Measurements from ENCODE around the gene ARGLU1.

Gene ARGLU1

DNA sequence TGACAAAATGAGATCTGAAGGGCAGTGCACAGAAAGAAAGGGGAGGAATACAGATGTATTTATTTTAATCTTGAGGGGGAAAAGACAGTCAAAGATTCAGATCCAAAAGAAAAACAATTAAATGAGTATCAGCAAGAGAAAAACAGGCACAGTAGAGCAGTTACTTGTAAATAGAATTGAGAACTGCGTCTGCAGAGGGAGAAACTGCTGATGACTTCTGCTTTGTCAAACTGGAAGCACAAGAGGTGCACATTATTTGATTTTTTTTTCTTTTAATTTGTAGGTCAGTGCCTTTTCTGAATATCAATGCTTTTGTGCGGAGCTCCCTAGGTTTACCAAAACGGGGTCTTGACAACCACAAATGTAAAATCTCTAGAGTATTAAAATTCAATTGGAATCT is 69.8 kb downstream of the ARGLU1 start:
- no peak for DNase-seq

DNA sequence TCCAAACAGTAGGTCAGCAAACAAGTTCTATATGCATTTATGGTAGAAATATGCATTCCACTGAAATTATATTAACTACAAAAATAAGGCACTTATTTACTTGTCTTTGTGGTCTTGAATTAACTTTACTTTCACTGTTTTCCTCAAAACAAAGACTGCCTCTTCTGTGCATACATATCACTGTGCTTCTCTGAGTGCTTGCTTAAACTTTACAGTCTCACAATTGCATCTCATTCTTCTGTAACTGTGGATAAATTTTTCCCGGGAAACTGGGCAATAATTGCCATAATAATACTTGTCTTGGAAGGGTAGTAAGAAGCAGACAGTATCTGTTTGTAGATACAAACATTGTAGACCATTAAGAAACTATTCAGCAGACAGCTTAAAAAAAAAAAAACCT is 70.9 kb downstream of the ARGLU1 start:
- DNase-seq, result no peak

DNA sequence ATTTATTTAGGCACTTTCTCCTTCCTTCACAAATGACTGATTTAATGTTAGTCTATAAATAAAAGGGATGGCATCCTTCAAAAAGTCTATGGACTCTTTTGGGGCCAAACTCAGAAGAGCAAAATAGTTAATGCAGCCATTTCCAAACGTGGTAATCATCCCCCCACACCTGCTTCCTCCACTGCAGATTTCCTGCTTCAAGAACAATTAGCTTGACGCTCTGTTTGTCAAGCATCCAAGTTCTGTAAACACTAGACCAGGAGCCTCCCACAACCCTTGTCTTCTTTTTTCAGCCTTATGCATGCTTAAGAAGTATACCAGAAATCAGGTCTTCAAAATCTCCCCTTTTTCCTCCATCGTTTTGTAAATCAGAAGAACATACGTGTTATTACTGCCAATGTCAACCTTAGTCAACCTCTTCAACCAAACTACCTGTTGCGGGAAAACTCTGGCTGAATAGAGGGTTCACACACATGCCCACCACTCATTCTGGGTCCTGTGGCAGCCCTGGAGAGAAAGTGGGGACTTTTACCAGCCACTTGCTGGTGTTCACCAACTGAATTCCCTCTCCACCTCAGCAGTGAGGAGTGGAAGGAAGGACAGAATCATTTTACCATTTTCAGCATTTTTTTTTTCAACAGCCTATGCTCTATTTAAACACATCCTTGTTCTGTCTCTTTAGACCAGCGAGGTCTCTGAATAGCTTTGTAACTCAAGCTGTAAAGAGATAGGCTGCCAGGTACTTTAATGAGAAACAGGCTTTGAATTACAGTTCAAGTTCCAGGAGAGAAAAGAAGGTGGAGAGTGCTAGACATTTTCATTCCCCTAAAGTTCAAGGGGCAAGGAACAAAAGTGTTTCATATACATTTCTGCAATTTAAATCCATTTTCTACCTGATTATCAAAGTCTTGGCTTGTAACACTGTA is 71.6 kb downstream of the ARGLU1 start:
- no peak for DNase-seq

DNA sequence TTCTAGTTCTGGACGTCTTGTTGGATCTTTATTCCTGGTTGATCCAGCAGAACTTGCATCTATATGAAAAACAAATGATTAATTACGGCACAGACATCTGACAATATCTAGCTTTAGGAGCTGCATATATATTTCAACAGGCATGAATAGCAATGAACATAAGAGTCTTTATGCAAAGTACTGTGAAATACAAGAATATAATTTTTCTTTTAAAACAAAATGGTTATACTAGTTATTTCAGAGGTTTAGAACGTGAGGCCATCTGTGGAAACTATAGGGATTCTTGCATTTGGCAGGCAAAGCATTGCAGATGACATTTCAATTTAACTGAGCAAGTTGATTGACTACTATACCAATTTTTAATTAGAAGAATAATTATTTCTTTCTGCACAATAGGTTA is 73.0 kb downstream of the ARGLU1 start:
- DNase-seq, result no peak

DNA sequence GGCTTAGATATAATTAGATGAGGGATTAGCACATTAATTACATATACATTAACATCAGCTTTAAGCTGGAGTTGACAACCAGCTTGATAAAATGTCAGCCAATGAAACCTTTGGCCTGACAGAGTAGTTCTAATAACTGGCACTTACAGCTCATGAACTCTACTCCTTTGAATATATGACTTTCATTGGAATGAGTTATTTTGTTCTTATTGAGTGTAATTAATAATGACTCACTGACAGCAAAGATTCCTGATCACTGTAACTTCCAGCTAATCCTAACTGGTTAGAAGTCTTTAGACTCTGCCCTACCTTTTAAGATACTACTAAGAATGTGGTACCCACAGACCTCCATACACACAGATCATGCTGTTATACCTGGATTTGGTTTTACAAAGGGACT is 73.4 kb downstream of the ARGLU1 start:
- no peak for DNase-seq

DNA sequence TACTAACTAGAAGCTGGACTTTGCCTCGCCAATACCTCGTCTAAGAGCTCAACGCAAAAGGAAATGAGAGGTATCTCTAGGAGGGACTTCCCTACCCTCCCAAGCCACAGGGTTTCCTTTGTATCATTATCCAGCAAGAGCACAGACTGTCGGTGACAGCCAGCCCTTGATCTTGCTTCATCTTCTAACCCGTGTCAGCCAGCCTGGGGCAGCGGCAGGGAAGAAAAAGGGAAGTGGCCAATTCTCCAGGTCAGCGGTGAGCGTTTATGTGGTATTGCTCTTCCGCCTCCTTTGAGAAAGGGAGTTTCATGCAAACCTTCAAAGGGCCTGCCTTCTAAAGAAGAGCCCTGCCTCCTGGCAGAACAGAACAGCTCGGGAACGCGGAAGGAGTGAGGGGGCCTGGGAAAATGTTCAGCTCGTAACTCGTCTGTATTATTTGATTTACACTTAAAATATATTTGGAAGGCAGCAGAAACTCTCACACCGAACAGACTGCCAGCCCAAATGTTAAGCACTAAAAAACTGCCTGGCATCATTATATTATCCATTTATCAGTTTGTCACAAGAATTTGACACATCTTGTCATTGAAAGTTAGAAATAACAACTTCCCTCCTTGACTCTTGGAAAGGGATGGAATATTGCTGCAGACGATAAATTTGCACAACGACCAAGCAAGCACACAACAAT is 74.3 kb downstream of the ARGLU1 start:
- DNase-seq, result no peak

GRCh38 chr13:106492588-106493475 is 75.1 kb downstream of the ARGLU1 start:
- DNase-seq, result no peak

GRCh38 chr13:106491928-106492587 is 75.9 kb downstream of the ARGLU1 start:
- DNase-seq, result no peak
